GM19395 (cell line): ENCODE measurements around the gene OR2D3.
"Not testable (repeated sequence)": the region's sequence is repeated elsewhere in the genome, so short reads cannot be mapped to it uniquely, and the experiment has no call there.

ENCODE experiments used
- ATAC-seq: cut with Tn5 transposase; IDR thresholded peaks from one replicate; pipeline ENCODE4 v1.9.1; 2021; ENCODE audit warnings: mild to moderate bottlenecking, moderate library complexity; ENCODE audit not compliant: unreplicated experiment

OR2D3 gene

DNA sequence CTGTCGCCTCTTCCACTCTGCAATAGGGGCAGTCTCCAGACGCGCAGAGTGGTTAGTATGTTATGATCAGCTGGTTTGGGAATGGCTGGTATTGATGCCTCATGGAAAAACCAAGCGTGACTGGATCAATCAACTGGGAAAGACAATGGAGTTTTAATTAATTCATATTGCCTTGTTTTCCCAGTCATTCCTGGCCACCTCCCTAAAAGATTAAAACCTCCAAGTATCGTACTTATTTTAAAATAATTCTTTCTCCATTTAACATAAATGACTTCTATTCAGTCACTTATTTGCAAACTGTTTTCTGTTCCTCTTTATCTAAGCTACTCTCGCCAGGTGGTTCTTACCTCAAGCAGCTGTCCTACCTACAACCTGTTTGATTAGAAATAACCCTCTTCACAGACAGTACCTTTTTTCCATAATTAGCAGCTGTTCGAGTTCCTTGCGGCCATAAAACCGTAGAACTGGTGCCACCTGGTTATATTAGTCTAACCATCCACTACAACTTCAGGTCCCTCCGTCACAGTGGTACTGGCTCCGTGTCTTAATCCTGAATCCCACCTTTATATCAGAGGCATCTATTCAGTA lies 6.3 kb downstream of the OR2D3 start:
- peak; percentile 78 for ATAC-seq

DNA sequence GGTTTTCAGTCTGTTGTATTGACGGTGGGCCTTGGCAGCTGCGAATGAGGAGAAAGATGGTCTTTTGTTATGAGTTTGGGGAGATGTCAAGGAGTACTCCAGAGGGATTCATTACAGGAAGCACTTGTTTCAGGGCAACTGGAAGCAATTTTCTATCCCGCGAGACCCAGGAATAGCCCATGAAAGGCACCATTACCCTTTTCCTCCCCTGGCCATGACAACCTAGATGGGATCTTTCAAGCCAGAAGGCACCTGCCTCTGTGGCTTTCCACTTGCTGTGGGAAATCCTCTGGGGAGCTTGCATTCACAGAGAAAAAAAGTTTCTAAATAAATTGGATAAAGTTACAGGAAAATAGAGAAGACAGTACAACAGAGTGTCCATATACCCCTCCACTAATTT lies 8.1 kb downstream of the OR2D3 start:
- ATAC-seq = no peak

- no peak for ATAC-seq
These were observed 10.4 kb downstream of the OR2D3 start for GRCh38 chr11:6931146-6931713.

GRCh38 chr11:6932145-6932544 lies 11.3 kb downstream of the OR2D3 start:
- ATAC-seq = no peak

DNA sequence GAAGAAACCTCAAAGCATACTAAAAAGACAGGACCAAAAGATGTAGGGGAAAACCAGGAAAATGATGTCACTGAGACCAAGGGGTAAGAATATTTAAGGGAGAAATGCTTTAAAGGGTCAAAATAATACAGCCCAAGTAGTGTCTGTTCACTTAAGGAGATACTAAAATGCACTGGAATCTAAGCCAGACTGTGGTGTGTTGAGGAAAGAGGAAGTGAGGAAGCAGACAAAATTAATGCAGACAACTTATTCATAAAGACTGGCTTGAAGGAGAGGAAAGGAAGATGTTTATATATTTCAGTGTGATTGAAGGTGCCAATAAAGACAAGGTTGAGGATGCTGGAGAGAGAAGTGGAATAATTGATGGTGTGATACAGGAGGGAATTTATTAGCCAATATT lies 21.2 kb downstream of the OR2D3 start:
- no peak for ATAC-seq

DNA sequence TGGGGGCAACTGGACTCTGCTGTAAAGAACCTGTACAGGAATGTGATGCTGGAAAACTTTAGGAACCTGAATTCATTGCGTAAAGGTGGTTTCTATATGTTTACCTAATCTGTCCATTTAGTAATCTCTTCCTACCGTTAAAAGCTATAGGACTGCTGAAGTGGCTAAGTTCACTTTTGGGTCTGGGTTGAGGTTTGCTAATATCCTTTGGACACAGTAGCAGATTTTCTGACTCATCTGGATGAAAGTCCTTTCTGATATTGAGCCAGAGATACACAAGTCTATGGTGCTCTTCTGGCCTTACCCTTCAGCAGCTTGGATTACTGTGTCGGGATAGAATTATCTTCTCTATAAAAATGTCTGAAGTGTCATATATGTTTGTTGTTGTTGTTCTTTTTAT lies 22.3 kb downstream of the OR2D3 start:
- ATAC-seq = no peak

DNA sequence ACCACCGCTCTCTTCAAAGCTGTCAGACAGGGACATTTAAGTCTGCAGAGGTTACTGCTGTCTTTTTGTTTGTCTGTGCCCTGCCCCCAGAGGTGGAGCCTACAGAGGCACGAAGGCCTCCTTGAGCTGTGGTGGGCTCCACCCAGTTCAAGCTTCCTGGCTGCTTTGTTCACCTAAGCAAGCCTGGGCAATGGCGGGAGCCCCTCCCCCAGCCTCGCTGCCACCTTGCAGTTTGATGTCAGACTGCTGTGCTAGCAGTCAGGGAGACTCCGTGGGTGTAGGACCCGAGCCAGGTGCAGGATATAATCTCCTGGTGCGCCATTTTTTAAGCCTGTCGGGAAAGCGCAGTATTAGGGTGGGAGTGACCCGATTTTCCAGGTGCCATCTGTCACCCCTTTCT lies 33.4 kb downstream of the OR2D3 start:
- not testable (repeated sequence) for ATAC-seq

DNA sequence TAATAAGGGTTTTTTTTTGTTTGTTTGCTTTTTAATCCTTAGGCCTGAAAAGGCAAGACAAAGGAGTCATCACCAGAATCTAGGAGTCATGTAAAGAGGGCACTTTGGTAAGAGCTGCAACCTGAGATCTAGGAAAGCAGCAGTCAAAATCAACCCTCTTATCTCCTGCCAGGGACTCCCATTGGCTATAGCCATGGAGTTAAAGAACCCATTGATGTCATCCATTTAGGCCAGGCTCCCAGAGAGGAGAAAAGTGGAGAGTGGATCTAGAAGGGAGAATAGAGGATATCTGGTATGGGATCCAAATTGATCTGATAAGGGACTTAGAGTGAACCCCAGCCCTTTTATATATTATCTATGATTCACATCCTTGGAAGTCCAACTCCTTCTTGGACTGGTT lies 41.3 kb downstream of the OR2D3 start:
- ATAC-seq = no peak

DNA sequence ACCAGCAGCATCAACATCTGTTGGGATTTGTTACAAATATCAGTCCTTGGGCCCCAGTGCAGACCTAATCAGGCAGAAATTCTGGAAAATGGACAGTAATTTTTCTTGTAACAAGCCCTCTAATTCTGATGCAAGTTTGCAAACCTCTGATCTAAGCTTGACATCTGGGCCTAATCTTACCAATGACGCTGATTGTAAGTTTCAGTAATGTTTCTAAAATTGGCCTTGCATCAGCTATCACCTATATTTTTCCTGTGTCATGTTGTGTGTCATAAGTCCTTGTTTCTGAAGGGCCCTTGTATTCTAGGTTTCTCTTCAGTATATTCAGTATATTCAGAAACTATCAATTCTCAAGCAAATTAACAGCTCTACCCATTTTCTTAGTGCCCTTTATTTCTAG lies 41.9 kb downstream of the OR2D3 start:
- ATAC-seq = peak; percentile 93

DNA sequence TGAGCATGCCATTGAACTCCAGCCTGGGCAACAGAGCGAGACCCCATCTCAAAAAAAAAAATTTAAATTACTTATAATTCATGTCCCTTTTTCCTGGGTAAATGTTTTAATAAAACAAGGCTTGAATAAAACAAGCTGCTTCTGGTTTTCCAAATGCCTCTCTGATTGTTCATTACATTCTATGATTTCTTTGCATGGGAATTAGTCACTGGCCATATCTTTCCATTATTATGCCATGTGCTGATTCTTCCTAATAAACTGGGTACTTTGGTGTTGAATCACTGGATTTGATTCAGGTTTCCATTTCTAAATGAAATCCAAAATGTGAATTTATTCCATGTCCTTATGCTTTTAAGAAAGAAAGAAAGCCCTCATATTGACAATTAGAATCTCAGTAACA lies 48.0 kb downstream of the OR2D3 start:
- ATAC-seq = no peak

GRCh38 chr11:6969854-6970253 lies 49.1 kb downstream of the OR2D3 start:
- not testable (repeated sequence) for ATAC-seq
